T-helper 2 cell (primary cell): ENCODE data around the gene ZNF555.
A peak's percentile ranks its signal among the peaks of the same experiment; 100 is the strongest.
"Not testable (repeated sequence)": the region's sequence is repeated elsewhere in the genome, so short reads cannot be mapped to it uniquely, and the experiment has no call there.

ENCODE experiments used
- DNase-seq, 5 experiments: peaks; one replicate each; pipeline versions ENCODE4 v3.0.0 to v3.0.0-alpha.2; 2012 to 2022
- total RNA-seq, 2 donors: gene quantifications; one replicate each; lab custom pipeline; 2026; lab: John Stamatoyannopoulos, UW

Gene ZNF555
- total RNA-seq = 1.9 to 7.7 reads per million in 2 donors

- peak; percentile 95 to 98 (median 97) for DNase-seq
Measured at GRCh38 chr19:2840794-2841791, at the start of gene ZNF555. ZNF555 (plus strand) TSS chr19:2841475; CDS start chr19:2841573, 98 bp downstream.

DNA sequence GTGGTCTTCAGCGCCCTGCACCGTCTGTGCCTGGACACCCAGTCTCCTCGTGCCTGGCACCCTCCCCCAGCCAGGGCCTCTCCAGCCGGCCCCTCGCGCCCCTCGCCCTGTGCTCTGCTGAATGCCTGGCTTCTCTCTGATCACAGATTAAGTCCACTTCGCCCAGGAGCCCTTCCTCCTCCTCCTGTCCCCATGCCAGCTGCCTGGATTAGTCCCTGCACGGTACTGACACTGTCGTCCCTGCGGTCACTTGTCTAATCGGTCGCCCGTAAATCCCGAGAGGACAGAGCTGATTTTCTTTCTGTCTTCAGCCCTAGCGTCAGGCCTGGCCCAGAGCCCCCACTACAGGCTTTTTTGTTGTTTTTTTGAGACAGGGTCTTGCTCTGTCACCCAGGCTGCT is 49.4 kb upstream of the ZNF555 start:
- DNase-seq = no peak

GRCh38 chr19:2792666-2793065 is 48.6 kb upstream of the ZNF555 start:
- not testable (repeated sequence) for DNase-seq

DNA sequence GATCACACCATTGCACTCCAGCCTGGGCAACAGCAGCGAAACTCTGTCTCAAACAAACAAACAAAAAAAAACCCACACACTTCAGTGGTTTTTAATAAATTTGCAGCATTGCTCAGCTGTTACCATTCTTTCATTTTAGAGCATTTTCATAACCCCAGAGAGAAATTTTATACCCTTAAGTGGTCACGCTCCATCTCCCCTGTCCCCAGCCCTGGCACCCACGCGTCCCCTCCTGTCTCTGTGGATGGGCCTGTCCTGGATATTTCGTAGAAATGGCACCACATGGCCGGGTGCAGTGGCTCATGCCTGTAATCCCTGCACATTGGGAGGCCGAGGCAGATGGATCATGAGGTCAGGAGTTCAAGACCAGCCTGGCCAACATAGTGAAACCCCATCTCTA is 48.1 kb upstream of the ZNF555 start:
- no peak for DNase-seq

GRCh38 chr19:2793577-2793976 is 47.7 kb upstream of the ZNF555 start:
- DNase-seq = no peak

DNA sequence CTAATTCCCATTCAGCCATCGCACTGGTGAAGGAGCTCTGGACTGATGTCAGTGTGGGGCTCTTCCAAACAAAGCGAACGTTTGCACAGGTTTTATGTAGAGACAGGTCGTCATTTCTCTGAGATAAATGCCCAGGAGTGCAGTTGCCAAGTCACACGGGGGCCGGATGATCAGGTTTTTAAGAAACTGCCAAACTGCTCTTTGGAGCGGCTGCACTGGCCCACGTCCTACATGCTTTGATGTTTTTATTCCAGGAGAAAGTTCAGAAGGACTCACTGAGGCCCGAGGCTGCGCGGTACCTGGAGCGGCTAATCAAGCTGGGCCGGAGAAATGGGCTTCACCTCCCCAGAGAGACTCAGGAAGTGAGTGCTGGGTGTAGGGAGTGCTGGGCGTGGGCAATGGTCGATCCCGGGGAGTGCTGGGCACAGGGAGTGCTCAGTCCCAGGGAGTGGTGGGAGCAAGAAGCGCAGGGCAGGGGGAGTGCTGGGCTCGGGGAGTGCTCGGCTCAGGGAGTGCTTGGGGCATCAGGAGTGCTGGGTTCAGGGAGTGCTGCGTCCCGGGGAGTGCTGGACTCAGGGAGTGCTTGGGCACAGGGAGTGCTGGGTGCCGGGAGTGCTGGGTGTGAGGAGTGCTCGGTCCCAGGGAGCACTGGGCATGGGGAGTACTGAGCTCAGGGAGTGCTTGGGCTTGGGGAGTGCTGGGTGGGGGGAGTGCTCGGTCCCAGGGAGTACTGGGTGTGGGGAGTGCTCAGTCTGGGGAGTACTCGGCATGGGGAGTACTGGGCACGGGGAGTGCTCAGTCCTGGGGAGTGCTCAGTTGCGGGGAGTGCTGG is 45.2 kb upstream of the ZNF555 start:
- DNase-seq = no peak

GRCh38 chr19:2796659-2797266 is 44.5 kb upstream of the ZNF555 start:
- no peak for DNase-seq

- DNase-seq = no peak
Measured at GRCh38 chr19:2797280-2797679, 44.0 kb upstream of the ZNF555 start.

GRCh38 chr19:2798158-2798685 is 43.1 kb upstream of the ZNF555 start:
- no peak for DNase-seq

GRCh38 chr19:2798733-2799132 is 42.5 kb upstream of the ZNF555 start:
- no peak for DNase-seq

DNA sequence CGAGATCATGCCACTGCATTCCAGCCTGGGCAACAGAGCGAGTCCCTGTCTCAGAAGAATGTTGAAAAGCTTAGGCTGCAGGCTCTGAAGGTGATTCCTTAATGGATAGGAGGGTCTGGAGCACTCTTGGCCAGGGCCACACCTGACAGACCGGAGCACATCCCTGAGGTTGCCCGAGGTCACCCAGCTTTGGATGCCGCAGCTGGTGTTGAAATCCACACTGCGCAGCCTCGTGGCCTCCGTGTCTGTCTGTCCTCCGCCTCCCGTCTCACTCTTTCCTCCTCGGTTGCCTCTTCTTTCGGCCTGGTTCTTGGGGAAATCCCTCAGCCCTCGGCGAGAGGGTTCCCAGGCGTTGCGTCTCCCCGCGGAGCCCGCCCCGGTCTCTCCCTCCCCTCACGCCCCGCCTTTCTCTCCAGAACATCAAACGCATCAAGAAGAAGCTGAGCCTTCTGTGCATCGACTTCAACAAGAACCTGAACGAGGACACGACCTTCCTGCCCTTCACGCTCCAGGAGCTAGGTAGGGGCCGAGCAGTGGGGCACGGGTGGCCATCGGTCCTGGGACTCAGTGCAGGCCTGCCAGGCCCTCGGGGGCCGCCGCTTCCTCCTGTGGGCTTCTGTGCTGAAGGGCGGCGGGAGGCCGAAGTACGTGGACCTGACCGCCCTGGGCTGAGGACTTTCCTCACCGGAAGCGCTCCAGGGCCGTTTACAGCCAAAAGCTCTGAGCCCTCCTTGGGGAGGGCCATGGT is 41.8 kb upstream of the ZNF555 start:
- no peak for DNase-seq

GRCh38 chr19:2800506-2800905 is 40.8 kb upstream of the ZNF555 start:
- DNase-seq = no peak

GRCh38 chr19:2802826-2803225 is 38.4 kb upstream of the ZNF555 start:
- DNase-seq = no peak

GRCh38 chr19:2803486-2804155 is 37.7 kb upstream of the ZNF555 start:
- DNase-seq = no peak

- no peak for DNase-seq
Measured at GRCh38 chr19:2804156-2805004, 36.9 kb upstream of the ZNF555 start.

- no peak for DNase-seq
Measured at GRCh38 chr19:2805261-2805900, 35.9 kb upstream of the ZNF555 start.

DNA sequence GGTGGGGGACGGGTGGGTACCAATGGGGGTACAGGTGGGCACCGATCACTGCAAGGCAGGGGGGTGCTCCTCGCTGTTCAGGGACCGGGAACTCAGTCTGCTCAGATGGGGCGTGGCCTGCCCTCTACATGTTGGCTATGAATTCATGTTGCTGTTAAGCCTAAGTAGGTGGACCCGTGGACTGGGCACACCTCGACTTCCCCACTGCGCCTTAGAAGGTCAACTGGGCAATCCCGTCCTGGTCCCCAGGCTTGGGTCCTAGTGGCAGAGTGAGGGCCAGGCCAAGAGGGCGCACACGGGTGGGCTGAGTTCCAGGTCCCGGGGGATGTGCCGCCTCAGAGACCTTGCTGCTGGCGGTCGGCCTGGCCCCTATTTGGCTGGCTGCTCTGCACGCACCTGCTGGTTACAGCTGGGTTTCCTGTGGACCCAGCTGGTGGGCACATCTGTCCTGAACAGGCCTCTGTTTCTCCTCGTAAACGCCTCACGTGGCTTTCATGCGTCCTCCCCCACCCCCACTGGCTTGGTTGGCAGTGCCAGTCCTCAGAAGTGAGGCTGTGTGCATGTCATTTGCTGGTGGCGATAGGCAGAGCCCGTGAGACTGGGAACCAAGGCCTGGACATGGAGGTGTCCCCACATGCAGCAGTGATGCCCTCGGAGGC is 35.2 kb upstream of the ZNF555 start:
- no peak for DNase-seq

- no peak for DNase-seq
Measured at GRCh38 chr19:2806736-2807378, 34.4 kb upstream of the ZNF555 start.
